ENCODE data around the gene NFIB. TPM values are rescaled to one million over a fixed set of nuclear protein-coding genes. Genes with fewer than 3 reads are reported as not detected.

The NFIB gene
- total and polyA plus RNA-seq, 2 of the 4 experiments (the other 2 are of a cell fraction), result 1.4 to 2.0 TPM

- Histone ChIP-seq H3K27me3 (ENCODE audit: control insufficient read depth, insufficient read depth, low read length) (peaks cover 97% of the 10 kb centered on the region), H3K4me3 (ENCODE audit: insufficient read depth, low read depth, low read length) (no peak overlapping the region), H3K23ac (ENCODE audit: low read depth, low read length) (no peak overlapping the region), H3K4ac (ENCODE audit: low read depth, low read length) (no peak overlapping the region), H3K4me2 (ENCODE audit: low read depth, low read length) (no peak overlapping the region), H4K20me1 (ENCODE audit: insufficient read depth, low read length) (peaks cover 11% of the 10 kb centered on the region; the same call in 1 of the 2 replicates), H2BK15ac (ENCODE audit: low read depth, low read length) (no peak overlapping the region), H2BK120ac (ENCODE audit: low read depth, low read length) (no peak overlapping the region), H2AK5ac (ENCODE audit: low read depth, low read length) (no peak overlapping the region), H3K79me1 (ENCODE audit: low read depth in 1 of 2, low read length in 2 of 2) (no peaks in the 10 kb centered on the region), H3K14ac (replicated peaks; ENCODE audit: low read depth, low read length) (no peak overlapping the region), H4K91ac (ENCODE audit: insufficient read depth, low read depth, low read length) (no peak overlapping the region), H2AK9ac (replicated peaks; ENCODE audit: low read depth, low read length, poor library complexity) (no peak overlapping the region), H3K27ac (ENCODE audit: insufficient read depth, low read length) (no peak overlapping the region), H4K5ac (ENCODE audit: low read depth, low read length) (no peak overlapping the region), H4K8ac (ENCODE audit: low read depth in 2 of 2, low read length in 2 of 2) (no peak overlapping the region), H3K56ac (ENCODE audit: extremely low read depth, insufficient read depth, low read length) (no peak overlapping the region), H3K9me3 (ENCODE audit: control insufficient read depth, insufficient read depth, low read length) (peaks cover 10% of the 10 kb centered on the region; the same call in 1 of the 2 replicates), H2BK5ac (ENCODE audit: low read depth, low read length, poor library complexity, severe bottlenecking) (no peak overlapping the region), H3K36me3 (ENCODE audit: control insufficient read depth, insufficient read depth, low read length) (no peaks in the 10 kb centered on the region), H3K4me1 (ENCODE audit: control insufficient read depth, insufficient read depth, low read length) (peaks cover 2% of the 10 kb centered on the region; the same call in 1 of the 2 replicates), H3K9ac (ENCODE audit: low read depth, low read length) (no peak overlapping the region), H2AFZ (replicated peaks; ENCODE audit: low read length, poor library complexity) (no peak overlapping the region), H2BK20ac (ENCODE audit: low read depth, low read length) (no peak overlapping the region), H3K18ac (ENCODE audit: low read depth, low read length) (no peak overlapping the region), H3K9me1 (ENCODE audit: insufficient read depth, low read length) (no peaks in the 10 kb centered on the region)
- dilution Hi-C loops (cut with HindIII; ENCODE audit: low sequenced_read_pairs, unreplicated experiment), result no loop called here
- no peak for DNase-seq
- intact Hi-C loops (cut with micrococcal nuclease), result no loop called here
- CTCF ChIA-PET, result interaction anchor here (0.6 to 1.0 kb wide), 3 partner anchors 8 to 1271 kb away, joined by 3 to 5 read pairs (median 3); no protein-coding TSS in a partner anchor
- in situ Hi-C loops (cut with MboI; ENCODE audit: low sequenced_read_pairs), result no loop called here
- POLR2A ChIA-PET (ENCODE audit: unreplicated experiment), result no interaction called here
- WGBS, 2 experiments (ENCODE audit: extremely low coverage in 2 of 2, insufficient read length in 1 of 2), result 39% methylated on average over 14 of the region's 45 CpGs; no CpG with 5 or more reads in 1 of the 2 experiments
- BruUV-seq (replicated peaks), result no TSS peak
- ATAC-seq (ENCODE audit: low read depth), result no peak
- no peak for TF ChIP-seq MXI1 (IDR thresholded peaks at IDR 0.05; ENCODE audit: borderline replicate concordance, low read depth, low read length)
- TF ChIP-seq RFX5 (IDR thresholded peaks at IDR 0.05; ENCODE audit: low read depth, low read length), result no peak
- TF ChIP-seq FOS (IDR thresholded peaks at IDR 0.05; ENCODE audit: low read depth, low read length), result no peak
- no peak for TF ChIP-seq CTCF (conservative IDR thresholded peaks at IDR 0.05; ENCODE audit: low read depth, low read length)
- TF ChIP-seq USF2 (IDR thresholded peaks at IDR 0.05; ENCODE audit: low read depth, low read length), result no peak
- TF ChIP-seq MAZ (IDR thresholded peaks at IDR 0.05; ENCODE audit: borderline replicate concordance, low read depth, low read length), result no peak
- no peak for TF ChIP-seq ELK1 (IDR thresholded peaks at IDR 0.05; ENCODE audit: borderline replicate concordance, low read depth, low read length)
- no peak for TF ChIP-seq CHD1 (IDR thresholded peaks at IDR 0.05; ENCODE audit: low read depth, low read length)
- TF ChIP-seq POLR2A (IDR thresholded peaks at IDR 0.05; ENCODE audit: low read depth, low read length), result no peak
- no peak for TF ChIP-seq MAFK (IDR thresholded peaks at IDR 0.05; ENCODE audit: low read depth, low read length)
- no peak for TF ChIP-seq RAD21 (IDR thresholded peaks at IDR 0.05; ENCODE audit: low read length)
- TF ChIP-seq CEBPB (IDR thresholded peaks at IDR 0.05; ENCODE audit: low read depth, low read length), result no peak
- TF ChIP-seq BHLHE40 (IDR thresholded peaks at IDR 0.05; ENCODE audit: low read depth, low read length), result no peak
- TF ChIP-seq RCOR1 (IDR thresholded peaks at IDR 0.05; ENCODE audit: insufficient replicate concordance, low read length), result no peak
- no peak for TF ChIP-seq SMC3 (IDR thresholded peaks at IDR 0.05; ENCODE audit: low read depth, low read length)
Observed at GRCh38 chr9:14345354-14346230, 31.7 kb upstream of the NFIB start.
